ENCODE results near the gene ADGRG3.

ADGRG3 gene, protein sequence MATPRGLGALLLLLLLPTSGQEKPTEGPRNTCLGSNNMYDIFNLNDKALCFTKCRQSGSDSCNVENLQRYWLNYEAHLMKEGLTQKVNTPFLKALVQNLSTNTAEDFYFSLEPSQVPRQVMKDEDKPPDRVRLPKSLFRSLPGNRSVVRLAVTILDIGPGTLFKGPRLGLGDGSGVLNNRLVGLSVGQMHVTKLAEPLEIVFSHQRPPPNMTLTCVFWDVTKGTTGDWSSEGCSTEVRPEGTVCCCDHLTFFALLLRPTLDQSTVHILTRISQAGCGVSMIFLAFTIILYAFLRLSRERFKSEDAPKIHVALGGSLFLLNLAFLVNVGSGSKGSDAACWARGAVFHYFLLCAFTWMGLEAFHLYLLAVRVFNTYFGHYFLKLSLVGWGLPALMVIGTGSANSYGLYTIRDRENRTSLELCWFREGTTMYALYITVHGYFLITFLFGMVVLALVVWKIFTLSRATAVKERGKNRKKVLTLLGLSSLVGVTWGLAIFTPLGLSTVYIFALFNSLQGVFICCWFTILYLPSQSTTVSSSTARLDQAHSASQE

DNA sequence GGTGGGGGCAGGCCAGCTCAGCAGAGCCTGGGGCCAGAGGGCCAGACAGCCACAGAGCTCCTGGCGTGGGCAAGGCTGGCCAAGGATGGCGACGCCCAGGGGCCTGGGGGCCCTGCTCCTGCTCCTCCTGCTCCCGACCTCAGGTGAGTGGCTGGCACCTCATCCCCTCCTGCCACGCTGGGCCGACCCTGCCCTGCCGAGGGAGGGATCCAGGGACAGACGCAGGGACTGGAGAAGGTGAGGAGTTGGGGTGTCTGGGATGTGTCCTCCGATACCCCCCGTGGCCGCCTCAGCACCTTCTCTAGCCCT lies at the start of gene ADGRG3:
ADGRG3 (plus strand) TSS at position 44 of the 309 bp plus-strand sequence; CDS start at position 86, 42 bp downstream.
- TF ChIP-seq, protein P1, sequence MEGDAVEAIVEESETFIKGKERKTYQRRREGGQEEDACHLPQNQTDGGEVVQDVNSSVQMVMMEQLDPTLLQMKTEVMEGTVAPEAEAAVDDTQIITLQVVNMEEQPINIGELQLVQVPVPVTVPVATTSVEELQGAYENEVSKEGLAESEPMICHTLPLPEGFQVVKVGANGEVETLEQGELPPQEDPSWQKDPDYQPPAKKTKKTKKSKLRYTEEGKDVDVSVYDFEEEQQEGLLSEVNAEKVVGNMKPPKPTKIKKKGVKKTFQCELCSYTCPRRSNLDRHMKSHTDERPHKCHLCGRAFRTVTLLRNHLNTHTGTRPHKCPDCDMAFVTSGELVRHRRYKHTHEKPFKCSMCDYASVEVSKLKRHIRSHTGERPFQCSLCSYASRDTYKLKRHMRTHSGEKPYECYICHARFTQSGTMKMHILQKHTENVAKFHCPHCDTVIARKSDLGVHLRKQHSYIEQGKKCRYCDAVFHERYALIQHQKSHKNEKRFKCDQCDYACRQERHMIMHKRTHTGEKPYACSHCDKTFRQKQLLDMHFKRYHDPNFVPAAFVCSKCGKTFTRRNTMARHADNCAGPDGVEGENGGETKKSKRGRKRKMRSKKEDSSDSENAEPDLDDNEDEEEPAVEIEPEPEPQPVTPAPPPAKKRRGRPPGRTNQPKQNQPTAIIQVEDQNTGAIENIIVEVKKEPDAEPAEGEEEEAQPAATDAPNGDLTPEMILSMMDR (IDR thresholded peaks at IDR 0.05) = no peak
- Histone ChIP-seq H3K4me3 (no peak within 1 kb of the TSS), H3K27ac (no peak within 1 kb of the TSS)
- no peak for DNase-seq (ENCODE audit: low spot score)

DNA sequence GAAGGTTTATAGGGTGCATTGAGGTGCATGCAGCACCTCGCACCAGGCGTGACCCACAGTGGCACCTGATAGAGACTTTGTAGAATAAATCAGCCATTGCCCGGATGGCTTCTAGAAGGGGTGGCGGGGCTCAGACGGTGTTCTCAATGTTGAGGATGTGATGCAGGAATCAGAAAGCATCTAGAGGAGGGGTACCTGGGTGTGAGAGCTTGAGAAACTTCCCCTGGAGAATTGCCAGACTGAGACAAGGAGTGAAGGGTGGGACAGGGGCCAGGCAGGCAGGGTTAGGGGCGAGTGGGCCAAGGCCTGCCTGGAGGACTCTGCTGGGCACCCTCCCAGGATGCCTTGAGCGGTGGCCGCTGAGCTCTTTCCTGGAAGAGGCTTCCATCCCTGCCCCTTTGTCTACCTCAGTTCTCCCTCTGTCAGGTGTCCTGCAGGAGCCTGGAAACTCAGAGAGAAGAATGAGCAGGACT lies 48.9 kb upstream of the ADGRG3 start:
- DNase-seq (ENCODE audit: low spot score) = peak; percentile 58
- TF ChIP-seq, protein P1 (IDR thresholded peaks at IDR 0.05) = no peak
- Histone ChIP-seq H3K4me3 (no peak overlapping the region), H3K27ac (no peak overlapping the region)

DNA sequence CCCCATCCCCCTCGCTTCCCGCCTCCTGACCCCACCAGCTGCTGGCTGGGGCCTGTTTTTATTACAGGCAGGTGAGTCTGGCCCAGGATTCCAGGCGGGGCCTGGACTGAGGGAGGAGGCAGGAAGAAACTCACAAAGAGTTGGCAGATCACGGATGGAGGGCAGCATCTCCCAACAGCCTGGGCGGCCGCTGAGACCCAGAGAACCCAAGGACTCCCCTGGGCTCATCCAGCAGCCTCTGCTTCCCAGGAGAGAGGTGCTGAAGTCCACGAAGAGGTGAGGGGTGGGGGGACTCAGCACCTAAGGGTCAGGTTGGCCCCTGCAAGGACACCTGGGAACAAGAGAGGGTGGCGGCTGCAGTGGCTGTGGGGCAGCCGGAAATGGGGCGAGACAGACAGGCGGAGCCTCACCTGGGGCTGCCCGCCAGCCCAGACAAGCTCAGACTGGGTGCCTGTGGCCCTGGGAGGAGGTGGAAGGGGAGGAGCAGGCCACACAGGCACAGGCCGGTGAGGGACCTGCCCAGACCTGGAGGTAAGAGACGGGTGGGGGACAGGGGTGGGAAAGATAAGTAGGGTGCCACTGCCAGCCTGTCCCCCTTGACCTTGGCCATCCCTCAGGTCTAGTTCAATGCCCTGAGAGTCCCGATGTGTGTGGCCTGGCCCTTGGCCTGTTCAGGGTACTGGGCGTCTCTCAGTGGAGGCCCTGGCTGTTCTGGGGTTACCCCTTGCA lies 48.3 kb upstream of the ADGRG3 start:
- TF ChIP-seq, protein P1 (IDR thresholded peaks at IDR 0.05) = no peak
- H3K27ac ChIP-seq = no peak overlapping the region
- no peak overlapping the region for H3K4me3 ChIP-seq
- peak; percentile 66 for DNase-seq (ENCODE audit: low spot score)

DNA sequence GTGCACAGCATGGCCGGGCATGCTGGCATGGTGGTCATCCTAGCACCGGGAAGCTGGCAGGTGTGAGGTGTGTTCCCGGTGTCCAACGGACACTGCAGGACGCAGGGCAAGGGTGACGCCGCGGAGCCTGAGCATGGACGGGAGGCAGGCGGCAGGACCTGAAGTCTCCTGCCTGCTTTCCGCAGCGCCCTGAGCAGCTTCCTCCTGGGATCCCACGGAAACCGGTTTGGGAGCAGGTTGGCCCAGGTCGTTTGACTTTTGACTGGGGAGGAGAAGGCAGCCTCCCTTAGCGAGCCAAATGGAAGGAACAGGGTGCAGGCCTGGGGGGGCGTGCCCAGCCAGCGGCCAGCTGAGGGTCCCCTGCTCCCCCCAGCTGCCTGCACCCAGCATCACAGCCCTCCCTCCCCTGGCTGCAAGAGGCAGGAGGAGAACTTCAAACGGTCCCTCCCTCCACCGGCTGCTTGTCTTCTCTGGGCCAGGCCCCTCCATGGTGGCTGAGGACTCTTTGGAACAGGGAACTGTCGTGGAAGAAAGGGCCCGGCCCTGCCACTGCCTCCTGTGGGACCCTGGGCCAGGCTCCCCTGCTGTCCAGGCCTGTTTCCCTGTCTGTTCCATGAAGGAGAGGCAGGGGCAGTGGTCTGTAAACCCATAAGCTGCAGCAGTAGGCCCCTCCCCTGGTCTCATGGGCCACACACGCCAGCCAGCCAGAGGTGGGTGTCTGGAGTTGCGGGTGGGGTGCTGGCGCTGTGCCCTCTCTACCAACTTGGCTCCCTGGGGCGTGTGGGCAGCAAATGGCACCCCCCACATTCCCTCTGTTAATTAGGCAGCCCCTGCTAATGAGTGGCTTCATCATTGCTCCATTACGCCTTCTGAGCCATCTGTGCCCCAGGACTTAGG lies 47.5 kb upstream of the ADGRG3 start:
- Histone ChIP-seq H3K27ac (no peak overlapping the region), H3K4me3 (no peak overlapping the region)
- TF ChIP-seq, protein P1 (IDR thresholded peaks at IDR 0.05) = no peak
- DNase-seq (ENCODE audit: low spot score) = no peak

DNA sequence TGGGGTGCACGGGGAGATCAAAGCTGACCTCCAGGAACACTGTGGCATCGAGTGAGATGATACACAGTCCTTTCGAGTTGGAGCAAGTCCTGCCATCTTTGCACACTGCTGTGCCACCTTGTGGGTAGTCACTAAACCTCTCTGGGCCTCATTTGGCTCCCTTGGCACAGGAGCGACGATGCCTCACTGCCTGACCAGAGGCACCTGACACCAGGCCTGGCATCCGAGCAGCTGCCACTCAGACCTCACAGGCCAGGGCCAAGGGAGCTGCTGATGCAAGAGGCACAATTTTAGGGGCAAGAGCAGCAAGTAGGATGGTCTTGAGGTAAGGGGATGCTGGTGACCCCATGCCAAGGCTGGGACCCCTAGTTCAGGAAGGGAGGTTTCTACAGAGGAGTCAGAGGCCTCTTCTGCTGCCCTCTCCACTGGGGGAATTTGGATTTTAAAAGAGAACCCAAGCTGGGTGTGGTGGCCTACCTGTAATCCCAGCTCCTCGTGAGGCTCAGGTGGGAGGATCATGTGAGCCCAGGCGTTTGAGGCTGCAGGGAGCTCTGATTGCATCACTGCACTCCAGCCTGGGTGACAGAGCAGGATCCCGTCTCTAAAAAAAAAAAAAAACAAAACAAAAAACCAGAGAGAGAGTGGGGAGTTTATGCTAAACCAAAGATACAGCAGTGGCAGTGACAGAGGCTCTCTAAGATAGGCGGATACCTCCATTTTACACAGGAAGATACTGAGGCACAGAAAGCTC lies 46.4 kb upstream of the ADGRG3 start:
- Histone ChIP-seq H3K4me3 (no peak overlapping the region), H3K27ac (no peak overlapping the region)
- TF ChIP-seq, protein P1 (IDR thresholded peaks at IDR 0.05) = no peak
- no peak for DNase-seq (ENCODE audit: low spot score)

All from coronary artery (tissue), 2 donors.